Measurements from ENCODE around the gene PNPLA3. TPM values are rescaled to one million over a fixed set of nuclear protein-coding genes. Genes with fewer than 3 reads are reported as not detected.

Gene PNPLA3
- total and polyA plus RNA-seq, 2 donors: 0.19 to 0.37 TPM

DNA sequence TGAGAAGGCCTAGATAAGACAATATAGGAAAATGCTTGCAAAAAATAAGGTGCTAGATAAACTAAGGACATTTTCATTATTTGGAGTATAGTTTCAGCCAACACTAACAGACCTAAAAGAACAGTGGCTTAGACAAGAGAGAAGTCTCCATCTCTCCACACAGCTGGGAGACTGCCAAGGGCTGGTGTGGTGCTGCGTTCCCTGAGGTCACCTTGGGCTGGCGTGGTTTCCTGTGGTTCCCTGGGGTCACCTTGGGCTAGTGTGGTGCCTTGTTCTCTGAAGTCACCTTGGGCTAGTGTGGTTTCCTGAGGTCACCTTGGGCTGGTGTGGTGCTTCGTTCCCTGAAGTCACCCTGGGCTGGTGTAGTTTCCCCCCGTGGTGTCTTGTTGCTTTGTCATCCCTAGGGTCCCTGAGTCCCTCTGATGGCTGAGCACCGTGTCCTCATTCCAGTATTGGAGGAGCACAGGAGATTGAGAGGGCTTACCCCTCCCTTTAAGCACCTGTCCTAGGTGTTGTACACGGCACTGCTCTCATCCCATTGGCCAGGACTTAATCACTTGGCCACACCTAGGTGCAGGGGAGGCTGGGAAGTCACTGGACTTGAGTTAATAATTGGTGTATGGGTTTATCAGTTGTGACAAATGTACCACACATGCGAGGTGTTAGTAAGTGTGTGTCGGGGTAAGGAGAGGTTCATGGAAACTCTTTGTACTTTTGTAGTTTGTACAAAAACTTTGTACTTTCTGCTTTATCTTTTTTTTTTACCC is 46.6 kb downstream of the PNPLA3 start:
- Histone ChIP-seq H3K4me3 (ENCODE audit: low read depth, low read length) (no peak overlapping the region), H3K4me1 (ENCODE audit: insufficient read depth) (no peaks in the 10 kb centered on the region), H3K27ac (ENCODE audit: low read depth) (no peak overlapping the region), H3K36me3 (ENCODE audit: insufficient read depth) (peaks cover 5% of the 10 kb centered on the region)
- 89% methylated on average over 8 of the region's 8 CpGs for WGBS
- no peak for DNase-seq (ENCODE audit: extremely low spot score)

GRCh38 chr22:43971112-43971511 is 47.5 kb downstream of the PNPLA3 start:
- H3K36me3 ChIP-seq (ENCODE audit: insufficient read depth): peaks cover 5% of the 10 kb centered on the region
- 88% methylated on average over 8 of the region's 8 CpGs for WGBS

GRCh38 chr22:43972931-43973462 is 49.4 kb downstream of the PNPLA3 start:
- Histone ChIP-seq H3K4me3 (ENCODE audit: low read depth, low read length) (no peak overlapping the region), H3K4me1 (ENCODE audit: insufficient read depth) (no peaks in the 10 kb centered on the region), H3K36me3 (ENCODE audit: insufficient read depth) (peaks cover 7% of the 10 kb centered on the region), H3K27ac (ENCODE audit: low read depth) (no peak overlapping the region)
- DNase-seq (ENCODE audit: extremely low spot score): no peak
- 94% methylated on average over 10 of the region's 10 CpGs for WGBS

More at GRCh38 chr22:43971112-43971511, 47.5 kb downstream of the PNPLA3 start:
- DNase-seq (ENCODE audit: extremely low spot score): no peak
- Histone ChIP-seq H3K4me3 (ENCODE audit: low read depth, low read length) (no peak overlapping the region), H3K27ac (ENCODE audit: low read depth) (no peak overlapping the region), H3K4me1 (ENCODE audit: insufficient read depth) (no peaks in the 10 kb centered on the region)

DNA sequence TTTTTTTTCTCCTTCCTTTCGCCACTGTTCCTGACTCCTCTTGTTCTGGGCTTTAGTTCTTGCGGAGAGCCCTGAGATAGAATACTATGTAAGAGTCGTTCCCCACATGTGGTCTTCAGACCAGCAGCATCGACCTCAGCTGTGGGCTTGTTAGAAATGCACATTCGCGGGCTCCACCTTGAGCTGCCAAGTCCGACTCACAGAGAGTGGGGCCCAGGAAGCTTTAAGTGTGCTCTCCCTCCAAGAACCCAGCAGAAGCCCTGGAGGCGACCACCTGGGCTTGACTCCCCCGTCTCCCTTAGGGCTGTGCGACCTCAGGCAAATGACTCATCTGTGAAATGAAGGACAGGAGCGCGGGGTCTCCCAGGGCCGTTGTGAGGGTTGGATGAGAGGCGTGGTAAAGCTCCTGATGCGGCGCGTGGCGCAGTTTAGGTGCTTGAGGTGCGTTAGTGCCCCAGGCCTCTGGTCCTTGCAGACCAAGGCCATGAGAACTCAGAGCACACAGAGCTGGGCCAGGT is 50.5 kb downstream of the PNPLA3 start:
- Histone ChIP-seq H3K4me1 (ENCODE audit: insufficient read depth) (no peaks in the 10 kb centered on the region), H3K27ac (ENCODE audit: low read depth) (no peak overlapping the region), H3K36me3 (ENCODE audit: insufficient read depth) (peaks cover 7% of the 10 kb centered on the region), H3K4me3 (ENCODE audit: low read depth, low read length) (no peak overlapping the region)
- 95% methylated on average over 19 of the region's 19 CpGs for WGBS
- DNase-seq (ENCODE audit: extremely low spot score): no peak

DNA sequence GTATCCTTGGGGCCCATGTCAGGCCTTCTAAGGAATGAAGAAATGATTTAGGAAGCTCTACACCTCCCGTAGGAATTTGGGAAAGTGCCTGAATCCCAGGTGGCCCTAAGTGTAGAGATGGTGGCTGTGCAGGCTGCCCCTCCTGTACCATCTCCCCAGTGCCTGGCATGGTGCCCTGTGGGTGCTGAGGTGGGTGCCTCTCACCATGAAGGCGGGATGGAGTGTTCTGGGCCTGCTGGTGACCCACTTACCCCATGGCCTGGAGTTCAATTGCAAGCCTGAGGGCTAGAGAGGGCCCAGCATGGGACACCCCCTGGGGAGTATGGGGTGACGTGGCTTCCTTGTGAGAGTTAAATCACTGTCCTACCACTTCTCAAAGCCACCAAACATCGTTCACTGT is 51.4 kb downstream of the PNPLA3 start:
- H3K27ac ChIP-seq (ENCODE audit: low read depth): no peak overlapping the region
- 94% methylated on average over 4 of the region's 4 CpGs for WGBS
- no peaks in the 10 kb centered on the region for H3K4me1 ChIP-seq (ENCODE audit: insufficient read depth)
- H3K36me3 ChIP-seq (ENCODE audit: insufficient read depth): peaks cover 7% of the 10 kb centered on the region
- no peak for DNase-seq (ENCODE audit: extremely low spot score)
- H3K4me3 ChIP-seq (ENCODE audit: low read depth, low read length): no peak overlapping the region

DNA sequence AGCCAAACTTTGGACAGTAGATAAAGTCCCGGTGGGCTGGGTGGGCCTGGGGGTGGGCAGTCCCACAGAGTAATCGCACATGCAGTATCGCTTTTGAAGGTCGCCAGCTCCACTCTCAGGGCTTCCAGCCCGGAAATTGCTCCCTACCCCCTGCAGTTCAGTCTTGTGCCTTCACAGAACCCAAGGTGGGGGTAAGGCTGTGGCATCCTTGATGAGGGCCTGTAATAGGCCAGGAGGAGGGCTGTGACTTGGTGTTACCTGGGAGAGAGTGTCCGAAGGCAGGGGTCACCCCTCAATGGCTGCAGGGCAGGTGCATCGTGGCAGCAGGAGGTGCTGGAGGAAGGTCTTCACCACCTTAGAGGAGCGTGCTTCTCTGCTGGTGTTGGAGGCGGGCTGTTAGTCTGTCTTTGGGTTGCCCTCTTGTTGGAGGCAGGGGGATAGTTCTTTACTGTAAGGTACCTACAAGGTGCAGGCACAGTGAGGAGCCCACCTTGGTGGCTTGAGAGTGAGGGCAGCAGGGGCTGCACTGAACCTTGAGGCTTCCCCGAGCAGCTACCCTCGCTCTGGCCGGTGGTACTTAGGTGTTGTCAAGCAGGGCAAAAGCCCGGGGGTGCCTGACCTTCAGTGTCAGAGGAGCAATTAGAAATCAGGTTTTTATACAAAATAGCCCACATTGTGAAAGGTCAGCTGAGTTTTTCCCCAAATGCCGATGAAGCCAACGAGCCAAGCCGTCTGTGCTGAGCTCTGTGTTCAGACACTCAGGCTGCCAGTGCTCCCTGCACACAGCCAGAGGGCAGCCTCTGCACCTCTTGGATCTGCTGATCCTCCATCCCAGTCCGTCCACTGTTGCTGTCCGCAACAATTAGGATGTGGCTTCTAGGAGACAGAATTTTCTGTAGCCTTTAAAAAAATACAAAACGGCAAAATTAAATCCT is 53.5 kb downstream of the PNPLA3 start:
- Histone ChIP-seq H3K4me1 (ENCODE audit: insufficient read depth) (no peaks in the 10 kb centered on the region), H3K36me3 (ENCODE audit: insufficient read depth) (peaks cover 9% of the 10 kb centered on the region), H3K27ac (ENCODE audit: low read depth) (no peak overlapping the region), H3K4me3 (ENCODE audit: low read depth, low read length) (no peak overlapping the region)
- no peak for DNase-seq (ENCODE audit: extremely low spot score)
- WGBS: 90% methylated on average over 19 of the region's 19 CpGs

DNA sequence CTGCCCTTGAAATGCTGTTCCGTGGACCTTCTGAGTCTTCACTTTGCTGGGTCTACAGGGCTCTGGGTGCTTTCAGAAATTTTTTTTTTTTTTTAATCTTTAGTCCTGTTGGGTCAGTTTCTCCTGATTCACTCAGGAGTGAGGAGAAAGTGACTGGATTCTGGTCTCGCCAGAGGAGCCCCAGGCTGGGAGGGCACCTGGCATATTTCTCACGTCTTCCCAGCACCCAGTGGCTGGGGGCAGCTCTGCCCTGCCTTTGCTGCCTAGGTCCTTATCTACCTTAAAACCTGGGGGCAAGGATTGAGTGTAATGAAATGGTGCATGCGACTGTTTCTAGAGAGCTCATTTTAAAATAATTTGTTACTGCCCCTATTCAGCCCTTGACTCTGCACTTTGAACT is 55.0 kb downstream of the PNPLA3 start:
- WGBS: 93% methylated on average over 4 of the region's 4 CpGs

GRCh38 chr22:43980579-43980978 is 57.0 kb downstream of the PNPLA3 start:
- DNase-seq (ENCODE audit: extremely low spot score): no peak
- Histone ChIP-seq H3K36me3 (ENCODE audit: insufficient read depth) (peaks cover 10% of the 10 kb centered on the region), H3K4me3 (ENCODE audit: low read depth, low read length) (no peak overlapping the region), H3K27ac (ENCODE audit: low read depth) (no peak overlapping the region), H3K4me1 (ENCODE audit: insufficient read depth) (no peaks in the 10 kb centered on the region)
- WGBS: 96% methylated on average over 7 of the region's 7 CpGs

More for the DNA sequence above, 55.0 kb downstream of the PNPLA3 start:
- no peak for DNase-seq (ENCODE audit: extremely low spot score)
- Histone ChIP-seq H3K4me3 (ENCODE audit: low read depth, low read length) (no peak overlapping the region), H3K36me3 (ENCODE audit: insufficient read depth) (peaks cover 6% of the 10 kb centered on the region), H3K27ac (ENCODE audit: low read depth) (no peak overlapping the region), H3K4me1 (ENCODE audit: insufficient read depth) (no peaks in the 10 kb centered on the region)

DNA sequence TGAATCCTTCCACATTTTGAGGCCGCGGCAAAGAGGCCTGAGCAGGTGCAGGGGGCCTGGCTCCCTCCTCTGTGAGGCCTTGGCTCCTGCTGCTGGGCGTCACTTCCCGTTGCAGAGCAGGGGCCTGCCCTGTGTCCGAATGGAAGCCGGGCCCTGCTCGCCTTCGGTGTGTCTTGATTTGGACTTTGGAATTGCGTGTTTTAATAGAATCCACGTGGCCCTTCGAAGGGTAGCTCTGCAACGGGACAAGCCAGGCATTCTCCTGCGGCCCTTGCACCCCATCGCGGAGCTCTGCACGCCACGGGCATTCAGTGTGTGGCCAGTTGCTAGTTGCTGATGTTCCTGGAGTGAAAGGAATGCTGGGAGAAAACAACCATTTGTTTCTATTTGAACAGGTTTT is 57.4 kb downstream of the PNPLA3 start:
- WGBS: 96% methylated on average over 17 of the region's 17 CpGs
- peaks cover 10% of the 10 kb centered on the region for H3K36me3 ChIP-seq (ENCODE audit: insufficient read depth)

GRCh38 chr22:43983808-43984207 is 60.2 kb downstream of the PNPLA3 start:
- Histone ChIP-seq H3K36me3 (ENCODE audit: insufficient read depth) (peaks cover 6% of the 10 kb centered on the region), H3K4me1 (ENCODE audit: insufficient read depth) (no peaks in the 10 kb centered on the region), H3K27ac (ENCODE audit: low read depth) (no peak overlapping the region), H3K4me3 (ENCODE audit: low read depth, low read length) (no peak overlapping the region)
- WGBS: 98% methylated on average over 16 of the region's 16 CpGs
- no peak for DNase-seq (ENCODE audit: extremely low spot score)

More for the DNA sequence above, 57.4 kb downstream of the PNPLA3 start:
- Histone ChIP-seq H3K4me3 (ENCODE audit: low read depth, low read length) (no peak overlapping the region), H3K27ac (ENCODE audit: low read depth) (no peak overlapping the region), H3K4me1 (ENCODE audit: insufficient read depth) (no peaks in the 10 kb centered on the region)
- no peak for DNase-seq (ENCODE audit: extremely low spot score)

GRCh38 chr22:43985532-43985931 is 61.9 kb downstream of the PNPLA3 start:
- 87% methylated on average over 12 of the region's 12 CpGs for WGBS
- DNase-seq (ENCODE audit: extremely low spot score): no peak
- Histone ChIP-seq H3K4me1 (ENCODE audit: insufficient read depth) (no peaks in the 10 kb centered on the region), H3K36me3 (ENCODE audit: insufficient read depth) (peaks cover 6% of the 10 kb centered on the region), H3K27ac (ENCODE audit: low read depth) (no peak overlapping the region), H3K4me3 (ENCODE audit: low read depth, low read length) (no peak overlapping the region)

DNA sequence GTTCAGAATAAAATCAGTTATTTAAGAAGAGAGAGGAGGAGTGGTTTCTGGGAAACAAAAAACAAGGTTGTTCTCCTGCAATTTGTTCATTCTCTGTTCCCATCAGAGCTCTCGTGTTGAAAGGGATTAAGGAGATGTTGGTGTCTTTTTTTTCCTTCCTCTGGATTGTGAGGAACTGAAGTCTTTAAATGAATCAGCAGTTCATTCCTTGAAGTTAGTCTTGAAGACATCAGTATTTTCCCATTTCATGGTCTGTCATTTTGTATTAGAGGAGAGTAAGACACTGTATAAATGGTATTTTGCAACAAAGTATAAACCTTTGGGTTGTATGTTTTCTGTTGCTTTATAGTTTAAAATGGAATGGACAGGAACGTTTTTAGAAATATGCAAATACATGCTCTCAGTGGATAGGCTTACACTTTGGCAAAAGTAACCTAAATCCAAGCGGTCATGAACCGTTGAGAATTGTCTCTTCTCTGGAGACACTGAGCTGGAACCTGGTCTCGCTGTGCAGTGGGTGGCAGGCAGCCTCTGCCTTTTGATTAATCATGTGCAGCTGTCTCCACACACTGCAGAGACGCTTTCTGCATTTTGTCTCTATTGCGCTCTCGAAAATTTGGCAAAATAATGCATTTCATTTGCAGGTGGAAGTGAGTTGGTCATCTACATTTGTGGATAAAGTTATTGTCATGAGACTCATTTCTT is 64.7 kb downstream of the PNPLA3 start:
- 73% methylated on average over 8 of the region's 8 CpGs for WGBS
- no peak overlapping the region for H3K4me3 ChIP-seq (ENCODE audit: low read depth, low read length)
- no peak for DNase-seq (ENCODE audit: extremely low spot score)
- H3K27ac ChIP-seq (ENCODE audit: low read depth): no peak overlapping the region
- no peaks in the 10 kb centered on the region for H3K4me1 ChIP-seq (ENCODE audit: insufficient read depth)
- H3K36me3 ChIP-seq (ENCODE audit: insufficient read depth): peaks cover 4% of the 10 kb centered on the region

DNA sequence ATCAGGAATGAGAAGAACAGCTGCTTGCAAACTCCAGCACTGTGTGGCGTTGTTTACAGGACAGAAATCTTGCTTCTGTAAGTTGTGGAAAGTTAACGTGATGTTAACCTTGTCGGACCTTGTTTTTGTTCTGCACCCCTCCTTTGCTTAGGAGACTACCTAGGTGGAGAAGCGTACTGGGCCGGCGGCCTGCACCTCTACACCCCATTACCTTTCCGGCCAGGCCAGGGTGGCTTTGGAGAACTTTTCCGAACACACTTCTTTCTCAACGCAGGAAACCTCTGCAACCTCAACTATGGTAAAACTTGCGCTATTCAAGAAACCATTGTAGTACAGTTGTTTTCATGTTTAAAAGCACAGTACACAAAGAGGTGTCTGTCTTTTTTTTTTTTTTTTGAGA is 65.4 kb downstream of the PNPLA3 start:
- no peak for DNase-seq (ENCODE audit: extremely low spot score)
- H3K36me3 ChIP-seq (ENCODE audit: insufficient read depth): peaks cover 1% of the 10 kb centered on the region
- no peak overlapping the region for H3K4me3 ChIP-seq (ENCODE audit: low read depth, low read length)
- no peak overlapping the region for H3K27ac ChIP-seq (ENCODE audit: low read depth)
- WGBS: 92% methylated on average over 10 of the region's 10 CpGs
- no peaks in the 10 kb centered on the region for H3K4me1 ChIP-seq (ENCODE audit: insufficient read depth)
